Hindlimb muscle (tissue), 1 donor: Measurements from ENCODE around the gene ATAD1. TPM values are rescaled to one million over a fixed set of nuclear protein-coding genes. Genes with fewer than 3 reads are reported as not detected.
A peak's percentile ranks its signal among the peaks of the same experiment; 100 is the strongest.
"Not testable (repeated sequence)": the region's sequence is repeated elsewhere in the genome, so short reads cannot be mapped to it uniquely, and the experiment has no call there.

Source experiments
- DNase-seq: peaks from one replicate; pipeline ENCODE4 v3.0.0-alpha.2; 2013
- polyA plus RNA-seq: library from polyadenylated mRNA; unstranded; fragments of 120-200 nt; gene quantifications from one replicate; pipeline ENCODE4 v1.2.1, GENCODE V29; 2013; ENCODE audit not compliant: insufficient read length

Gene ATAD1
- polyA plus RNA-seq, 1 donor = 26.3 TPM

DNA sequence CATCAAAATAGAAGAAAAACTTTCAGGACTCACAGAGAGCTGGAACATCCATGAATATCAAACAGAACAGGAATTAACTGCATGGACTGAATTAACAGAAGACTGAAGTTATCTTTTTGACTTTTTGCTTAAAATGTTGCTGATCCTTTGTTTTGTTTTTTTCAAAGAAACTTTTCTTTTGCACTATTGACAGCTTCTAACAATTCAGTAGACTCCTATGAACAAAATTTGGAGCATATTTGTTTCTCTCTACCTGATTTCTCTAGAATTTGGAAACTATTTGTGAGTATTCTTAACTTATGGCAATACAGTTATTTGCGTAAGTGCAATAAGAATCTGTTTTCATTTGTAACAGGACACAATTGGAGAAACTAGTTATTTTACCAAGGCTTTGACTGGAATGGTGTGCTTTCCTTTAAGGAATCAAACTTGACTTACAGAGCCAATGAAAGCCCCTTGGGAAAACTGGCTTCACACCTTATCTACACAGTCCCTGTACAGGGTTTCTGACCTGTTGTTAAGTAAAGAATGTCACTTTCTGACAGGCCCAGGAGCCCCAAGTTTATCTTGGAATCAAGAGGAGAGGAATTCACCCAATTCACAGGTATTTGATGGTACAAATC, 16.1 kb downstream of the ATAD1 start:
- DNase-seq = not testable (repeated sequence)

DNA sequence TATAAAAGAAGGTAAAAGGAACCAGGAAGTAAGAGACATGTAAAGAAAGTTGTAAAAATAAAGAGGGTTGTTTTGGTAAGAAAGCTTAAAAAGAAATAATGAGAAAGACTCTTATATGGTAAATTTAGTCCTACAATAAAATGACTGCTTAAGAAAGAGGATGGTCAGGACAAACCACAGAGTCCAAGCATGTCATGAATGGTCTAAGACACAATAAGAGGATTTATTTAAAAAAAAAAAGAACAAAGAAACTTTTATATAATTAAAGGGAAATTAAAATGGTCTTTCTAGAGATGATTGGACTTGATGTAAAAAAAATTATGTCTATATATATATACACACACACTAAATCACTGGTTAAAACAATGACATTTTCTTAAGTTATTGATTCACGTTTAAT, 18.2 kb downstream of the ATAD1 start:
- DNase-seq = no peak

DNA sequence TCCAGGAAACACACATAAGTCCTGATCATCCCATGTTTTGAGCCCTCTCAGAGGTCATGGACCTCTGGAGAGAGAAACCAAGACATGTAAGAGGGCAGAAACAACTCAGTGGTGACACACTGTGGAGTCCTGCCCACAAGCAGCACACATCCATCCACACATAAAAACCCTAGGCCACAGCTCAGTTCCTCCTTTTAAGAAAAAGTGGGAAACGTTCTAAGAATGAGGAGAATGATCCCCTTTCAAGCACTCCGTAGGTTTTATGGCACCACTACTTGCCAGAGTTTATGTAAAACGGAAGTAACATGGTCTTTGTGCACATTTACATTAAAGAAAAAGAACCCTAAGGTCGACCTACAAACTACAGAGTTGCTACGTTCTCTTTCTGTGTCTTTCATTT, 19.9 kb downstream of the ATAD1 start:
- no peak for DNase-seq

DNA sequence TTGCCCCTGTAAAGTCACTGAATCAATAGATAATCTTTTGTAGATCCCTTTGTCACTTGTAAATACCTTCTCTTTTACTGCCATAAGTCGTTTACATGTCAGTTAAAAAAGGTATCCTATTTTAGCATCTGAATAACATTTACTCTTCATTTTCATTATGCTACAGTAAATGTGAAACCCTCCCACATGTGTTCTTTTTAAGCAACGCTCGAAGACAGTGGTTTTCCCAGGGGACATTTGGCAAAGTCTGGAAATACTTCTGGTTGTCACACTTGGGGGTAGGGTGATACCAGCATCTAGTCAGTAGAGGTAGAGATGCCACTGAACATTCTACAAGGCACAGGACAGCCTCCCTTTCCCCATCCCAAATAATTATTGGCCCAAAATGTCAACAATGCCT, 23.7 kb downstream of the ATAD1 start:
- DNase-seq = no peak

DNA sequence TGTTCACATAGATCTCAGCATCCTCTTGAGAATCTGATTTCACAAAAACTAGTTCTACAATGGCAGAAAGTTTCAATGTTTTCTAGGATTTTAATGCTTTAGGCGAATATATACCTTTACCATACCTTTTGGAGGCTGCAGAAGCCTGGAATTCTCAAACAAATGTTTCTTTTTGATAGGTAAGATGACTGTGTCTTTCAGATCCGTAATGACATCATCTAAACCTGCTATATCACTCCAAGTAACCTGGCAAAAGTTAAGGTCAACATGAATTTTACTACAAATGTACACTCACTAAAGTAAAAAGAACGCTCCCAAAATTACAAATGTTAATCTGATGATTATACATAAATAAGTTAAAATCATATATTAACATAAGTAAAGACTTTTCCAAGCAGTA, 27.8 kb downstream of the ATAD1 start:
- no peak for DNase-seq

DNA sequence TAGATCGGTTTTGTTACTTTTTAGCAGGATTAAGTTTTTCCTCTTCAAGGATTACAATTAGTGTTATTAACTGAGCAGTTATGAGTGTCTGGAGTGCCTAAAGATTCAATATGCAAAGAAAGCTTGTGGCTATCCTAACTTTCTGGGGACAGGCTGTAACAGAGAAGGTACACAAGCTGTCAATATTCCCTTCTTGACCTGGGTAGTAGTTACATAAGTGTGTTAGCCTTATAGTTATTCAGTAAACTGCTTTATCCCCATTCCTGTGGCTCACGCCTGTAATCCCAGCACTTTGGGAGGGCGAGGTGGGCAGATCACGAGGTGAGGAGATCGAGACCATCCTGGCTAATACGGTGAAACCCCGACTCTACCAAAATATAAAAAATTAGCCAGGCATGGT, 31.6 kb downstream of the ATAD1 start:
- no peak for DNase-seq

DNA sequence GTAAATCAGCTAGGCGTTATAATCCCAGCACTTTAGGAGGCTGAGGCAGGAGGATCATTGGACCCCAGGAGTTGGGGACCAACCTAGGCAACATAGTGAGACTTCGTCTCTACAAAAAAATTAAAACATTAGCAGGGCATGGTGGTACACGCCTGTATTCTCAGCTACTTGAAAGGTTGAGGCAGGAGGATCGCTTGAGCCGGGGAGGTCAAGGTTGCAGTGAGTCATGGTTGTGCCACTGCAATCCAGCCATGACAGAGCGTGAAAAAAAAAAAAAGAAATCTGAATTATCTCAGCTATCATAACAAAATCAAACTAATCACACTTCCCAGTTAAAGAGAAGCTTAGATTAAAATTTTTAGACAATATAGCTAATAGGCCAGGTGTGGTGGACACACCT, 35.3 kb downstream of the ATAD1 start:
- DNase-seq = no peak

DNA sequence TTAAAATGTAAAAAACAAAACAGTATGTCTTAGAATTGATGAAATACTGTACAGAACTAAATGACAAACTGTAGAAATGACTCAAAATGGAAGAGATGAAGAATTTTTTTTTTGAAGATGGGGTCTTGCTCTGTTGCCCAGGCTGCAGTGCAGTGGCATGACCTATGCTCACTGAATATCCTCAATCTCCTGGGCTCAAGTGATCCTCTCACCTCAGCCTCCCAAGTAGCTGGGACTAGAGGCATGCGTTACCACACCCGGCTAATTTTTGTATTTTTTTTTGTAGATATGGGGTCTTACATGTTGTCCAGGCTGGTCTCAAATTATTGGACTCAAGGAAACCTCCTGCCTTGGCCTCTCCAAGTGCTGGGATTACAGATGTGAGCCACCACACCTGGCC, 36.5 kb downstream of the ATAD1 start:
- DNase-seq = no peak

DNA sequence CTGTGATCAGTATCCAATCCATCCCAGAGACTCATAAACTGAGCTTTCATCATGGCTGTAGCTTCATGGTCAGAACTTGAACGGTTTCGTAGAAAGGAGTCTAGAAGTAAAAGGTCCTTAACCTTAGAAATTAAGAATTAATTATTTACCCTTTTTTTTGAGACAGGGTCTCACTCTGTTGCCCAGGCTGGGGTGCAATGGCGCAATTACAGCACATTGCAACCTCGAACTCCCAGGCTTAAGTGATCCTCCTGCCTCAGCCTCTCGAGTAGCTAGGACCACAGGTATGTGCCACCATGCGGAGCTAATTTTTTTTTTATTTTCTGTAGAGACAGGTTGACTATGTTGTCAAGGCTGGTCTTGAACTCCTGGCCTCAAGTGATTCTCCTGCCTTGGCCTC, 41.7 kb downstream of the ATAD1 start:
- no peak for DNase-seq

DNA sequence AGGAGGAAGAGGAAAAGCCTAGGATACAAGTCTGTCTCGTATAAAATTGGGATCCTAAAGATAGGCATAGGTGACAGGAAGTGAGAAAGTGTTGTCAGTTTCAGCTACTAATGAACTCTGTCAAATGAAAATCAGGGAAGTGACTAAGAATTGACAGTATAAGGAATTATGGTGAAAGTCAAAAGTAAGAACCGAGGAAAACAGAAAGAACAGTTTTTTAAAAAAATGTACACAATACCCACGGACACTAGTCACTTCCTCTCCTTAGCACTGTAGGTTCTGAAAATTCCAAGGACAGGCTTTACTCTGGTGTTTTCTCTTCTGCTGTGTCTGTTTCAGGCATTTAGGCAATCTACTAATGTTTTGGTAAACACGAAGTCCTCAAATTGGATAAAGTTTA, 42.3 kb downstream of the ATAD1 start:
- no peak for DNase-seq

DNA sequence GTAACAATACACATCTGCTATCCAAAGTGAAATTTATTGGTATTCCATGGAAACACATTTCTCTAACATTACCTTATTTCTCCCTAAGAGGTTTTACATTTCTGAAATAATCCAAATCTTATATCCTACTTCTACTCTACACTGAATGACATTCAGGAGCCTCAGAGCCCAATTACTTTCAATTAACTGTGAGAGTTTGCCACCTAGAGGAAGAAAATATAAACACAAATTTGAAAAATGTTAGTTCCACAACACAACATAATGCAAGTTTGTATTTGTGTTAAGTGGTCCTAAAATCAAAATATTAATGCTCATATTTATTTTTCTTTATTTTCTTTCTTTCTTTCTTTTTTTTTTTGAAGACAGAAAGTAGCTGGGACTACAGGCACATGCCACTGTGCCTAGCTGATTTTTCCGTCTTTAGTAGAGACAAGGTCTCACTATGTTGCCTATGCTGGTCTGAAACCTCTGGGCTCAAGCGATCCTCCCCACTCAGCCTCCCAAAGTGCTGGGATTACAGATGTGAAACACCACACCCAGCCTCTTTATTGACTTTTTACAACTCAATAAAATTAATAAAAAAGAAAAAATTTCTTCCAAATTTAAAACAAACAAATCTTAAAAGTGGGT, 46.0 kb downstream of the ATAD1 start:
- DNase-seq = peak; percentile 4

DNA sequence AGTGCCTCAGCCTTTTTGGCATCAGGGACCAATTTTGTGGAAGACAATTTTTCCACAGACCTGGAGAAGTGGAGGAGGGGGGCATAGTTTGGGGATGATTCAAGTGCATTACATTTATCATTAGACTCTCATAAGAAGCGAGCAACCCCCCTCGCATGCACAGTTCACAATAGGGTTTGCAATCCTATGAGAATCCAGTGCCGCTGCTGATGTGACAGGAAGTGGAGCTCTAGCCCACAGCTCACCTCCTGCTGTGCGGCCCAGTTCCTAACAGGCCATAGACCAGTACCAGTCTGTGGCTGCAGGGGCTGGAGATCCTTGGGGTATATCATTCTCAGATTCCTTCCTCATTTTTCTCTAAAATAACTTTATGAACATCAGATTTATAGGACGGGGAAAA, 50.8 kb downstream of the ATAD1 start:
- no peak for DNase-seq

DNA sequence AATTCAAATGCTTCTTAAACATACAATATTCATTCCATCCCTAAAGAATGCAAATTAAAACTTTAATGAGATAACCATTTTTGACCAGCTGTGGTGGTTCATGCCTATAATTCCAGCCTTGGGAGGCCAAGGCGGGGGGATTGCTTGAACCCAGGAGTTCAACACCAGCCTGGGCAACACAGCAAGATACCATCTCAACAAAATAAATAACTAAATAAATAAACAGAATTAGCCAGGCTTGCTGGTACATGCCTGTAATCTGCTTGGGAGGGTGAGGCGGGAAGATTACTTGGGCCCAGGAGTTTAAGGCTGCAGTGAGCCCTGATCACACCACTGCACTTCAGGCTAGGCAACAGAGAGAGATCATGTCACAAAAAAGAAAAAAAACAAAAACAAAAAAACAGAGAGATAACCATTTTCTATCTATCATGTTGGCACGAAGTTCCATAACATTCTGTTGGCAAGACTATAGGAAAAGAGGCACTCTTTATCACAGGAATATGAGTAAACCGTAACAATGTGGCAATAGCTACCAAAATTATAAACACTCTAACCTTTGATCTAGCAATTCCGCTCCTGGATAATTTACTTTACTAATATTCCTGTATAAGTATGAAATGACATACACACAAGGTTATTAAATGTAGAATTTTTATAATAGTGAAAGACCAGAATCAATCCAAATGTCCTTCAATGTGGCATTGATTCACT, 52.2 kb downstream of the ATAD1 start:
- DNase-seq = no peak

DNA sequence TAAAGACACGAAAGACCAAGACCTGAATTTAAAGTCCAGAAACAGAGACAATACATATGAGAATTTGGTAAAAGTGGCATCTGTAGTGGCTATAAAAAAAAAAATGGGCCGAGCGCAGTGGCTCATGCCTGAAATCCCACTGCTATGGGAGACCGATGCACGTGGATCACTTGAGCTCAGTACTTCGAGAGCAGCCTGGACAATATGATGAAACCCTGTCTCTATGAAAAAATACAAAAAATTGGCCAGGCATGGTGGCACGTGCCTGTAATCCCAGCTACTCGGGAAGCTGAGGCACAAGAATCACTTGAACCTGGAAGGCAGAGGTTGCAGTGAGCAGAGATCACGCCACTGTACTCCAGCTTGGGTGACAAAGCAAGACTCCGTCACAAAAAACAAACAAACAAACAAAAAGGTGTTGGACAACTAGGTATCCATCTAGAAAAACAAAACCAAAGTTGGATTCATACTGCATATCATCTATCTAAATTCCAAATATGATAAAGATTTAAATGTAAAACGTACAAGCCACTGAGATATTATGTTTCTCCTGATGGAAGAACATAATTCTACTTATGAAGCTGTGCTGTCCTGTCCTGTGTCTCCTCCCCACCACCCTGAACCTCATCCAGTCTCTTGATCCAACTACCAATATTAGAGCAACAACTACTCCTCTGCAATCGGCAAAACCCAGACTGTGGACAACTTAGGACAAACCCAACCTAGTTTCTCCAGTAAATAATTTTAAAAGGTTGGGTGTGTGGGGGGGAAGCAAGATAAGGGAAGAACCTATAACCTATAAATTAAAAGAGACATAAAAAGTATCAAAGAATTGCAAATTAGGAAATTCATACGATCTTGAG, 53.7 kb downstream of the ATAD1 start:
- DNase-seq = no peak

DNA sequence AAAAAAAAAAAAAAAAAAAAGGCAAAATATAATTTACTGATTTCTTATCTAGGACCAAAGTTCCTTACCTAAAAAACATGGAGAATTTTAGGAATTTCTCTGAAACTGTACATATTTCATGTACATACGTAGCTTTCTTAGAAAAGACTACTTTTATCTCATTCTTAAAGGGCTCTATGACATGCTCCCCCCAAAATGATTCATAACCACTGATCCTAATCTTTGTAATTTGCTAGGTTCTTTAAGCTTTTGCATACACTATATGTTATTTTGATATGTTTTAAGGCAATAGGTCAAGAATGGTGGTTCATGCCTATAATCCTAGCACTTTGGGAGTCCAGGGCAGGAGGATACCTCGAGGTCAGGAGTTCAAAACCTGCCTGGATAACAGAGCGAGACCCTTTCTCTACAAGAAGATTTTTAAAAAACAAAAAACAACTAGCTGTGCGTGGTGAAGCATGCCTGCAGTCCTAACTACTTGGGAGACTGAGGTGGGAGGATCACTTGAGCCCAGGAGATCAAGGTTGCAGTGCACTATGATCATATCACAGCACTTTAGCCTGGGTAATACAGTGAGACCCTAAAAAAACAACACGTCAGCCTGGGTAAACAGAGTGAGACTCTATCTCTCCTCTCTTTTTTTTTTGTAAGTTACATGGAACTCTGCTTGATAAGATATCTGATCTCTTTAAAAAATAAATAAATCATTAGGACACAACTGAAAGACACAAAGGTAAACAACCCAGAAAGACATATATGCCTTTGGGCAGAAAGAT, 54.8 kb downstream of the ATAD1 start:
- no peak for DNase-seq

DNA sequence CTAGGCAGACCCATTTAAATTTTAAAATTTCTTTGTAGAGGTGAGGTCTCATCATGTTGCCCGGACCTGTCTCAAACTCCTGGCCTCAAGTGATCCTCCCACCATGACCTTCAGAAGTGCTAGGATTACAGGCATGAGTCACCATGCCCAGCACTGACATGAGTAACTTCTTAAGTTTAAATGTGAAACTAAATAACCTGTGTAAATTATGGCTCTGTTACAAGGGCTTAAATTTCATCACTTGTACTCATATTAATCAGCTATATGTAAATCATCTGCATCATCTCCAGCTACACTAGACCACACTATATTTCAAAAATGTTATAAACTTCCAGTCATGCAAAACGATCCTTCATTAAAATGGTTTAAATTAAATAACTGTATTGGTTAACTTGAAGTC, 56.1 kb downstream of the ATAD1 start:
- no peak for DNase-seq

DNA sequence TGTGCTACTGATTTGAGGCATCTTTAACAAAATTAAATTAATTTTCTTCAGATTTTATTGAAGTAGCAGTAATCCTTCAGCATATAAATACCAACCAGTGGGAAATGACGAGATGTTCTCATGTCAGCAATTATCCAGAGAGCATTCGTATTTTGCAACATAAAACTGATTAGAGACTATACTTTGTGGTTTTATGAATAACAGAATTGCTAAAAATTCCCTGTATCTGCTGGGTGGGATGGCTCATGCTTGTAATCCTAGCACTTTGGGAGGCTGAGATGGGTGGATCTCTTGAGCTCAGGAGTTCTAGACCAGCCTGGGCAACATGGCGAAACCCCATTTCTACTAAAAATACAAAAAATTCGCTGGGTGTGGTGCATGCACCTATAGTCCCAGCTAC, 56.9 kb downstream of the ATAD1 start:
- no peak for DNase-seq

DNA sequence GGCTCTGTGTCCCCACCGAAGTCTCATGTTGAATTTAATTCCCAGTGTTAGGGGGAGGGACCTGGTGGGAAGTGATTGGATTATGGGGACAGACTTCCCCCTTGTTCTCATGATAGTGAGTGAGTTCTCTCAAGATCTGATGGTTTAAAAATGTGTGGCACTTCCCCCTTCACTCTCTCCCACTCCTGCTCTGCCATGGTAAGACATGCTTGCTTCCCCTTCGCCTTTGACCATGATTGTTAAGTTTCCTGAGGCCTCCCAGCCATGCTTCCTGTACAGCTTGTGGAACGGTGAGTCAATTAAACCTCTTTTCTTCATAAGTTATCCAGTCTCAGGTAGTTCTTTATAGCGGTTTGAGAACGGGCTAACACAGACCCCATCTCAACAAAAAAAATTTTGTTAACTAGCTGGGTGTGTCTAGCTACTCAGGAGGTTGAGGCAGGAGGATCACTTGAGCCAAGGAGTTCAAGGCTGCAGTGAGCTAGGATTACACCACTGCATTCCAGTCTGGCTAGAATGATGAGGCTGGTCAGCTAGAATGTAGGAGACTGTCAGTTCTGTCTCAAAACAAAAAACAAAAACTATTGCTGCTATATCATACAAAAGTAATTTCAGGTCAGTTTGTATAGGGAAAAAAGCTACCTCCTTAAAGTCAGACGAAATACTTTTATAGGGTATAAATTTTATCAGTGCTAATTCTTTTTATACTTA, 57.7 kb downstream of the ATAD1 start:
- no peak for DNase-seq

DNA sequence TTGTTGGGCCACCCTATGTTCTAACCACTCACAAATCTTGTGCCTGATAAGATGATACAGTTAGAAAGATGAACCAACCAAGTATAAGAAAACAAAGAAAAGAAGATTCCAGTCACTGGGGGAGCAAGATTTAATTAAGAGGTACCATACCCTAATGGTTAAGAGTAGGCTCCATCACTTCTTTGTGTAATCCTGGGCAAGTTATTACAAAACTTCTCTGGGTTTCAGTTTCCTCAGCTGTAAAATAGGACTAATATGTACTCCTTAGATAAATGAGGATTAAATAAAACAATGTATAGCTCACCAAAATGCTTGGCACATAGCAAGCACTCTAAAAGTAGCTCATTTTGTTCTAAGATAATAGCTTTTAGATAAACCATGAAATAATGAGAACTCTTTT, 58.5 kb downstream of the ATAD1 start:
- no peak for DNase-seq

DNA sequence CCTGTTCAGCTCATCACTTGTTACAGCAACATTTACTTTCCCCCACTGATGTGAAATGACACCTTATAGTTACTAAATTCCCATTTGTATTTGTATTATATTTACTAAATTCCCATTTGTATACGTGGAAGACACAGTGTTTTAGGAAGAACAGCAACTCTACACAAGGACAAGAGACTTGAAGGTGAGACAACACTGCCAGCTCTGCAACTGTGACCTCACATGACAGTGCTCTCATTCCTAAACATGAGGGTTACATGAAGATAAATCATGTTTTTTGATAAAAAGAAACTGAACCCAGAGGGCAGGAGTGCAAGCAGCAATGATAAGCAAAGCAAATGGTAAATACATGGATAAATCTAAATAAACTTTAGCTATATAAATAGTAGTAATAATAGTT, 60.3 kb downstream of the ATAD1 start:
- DNase-seq = no peak

DNA sequence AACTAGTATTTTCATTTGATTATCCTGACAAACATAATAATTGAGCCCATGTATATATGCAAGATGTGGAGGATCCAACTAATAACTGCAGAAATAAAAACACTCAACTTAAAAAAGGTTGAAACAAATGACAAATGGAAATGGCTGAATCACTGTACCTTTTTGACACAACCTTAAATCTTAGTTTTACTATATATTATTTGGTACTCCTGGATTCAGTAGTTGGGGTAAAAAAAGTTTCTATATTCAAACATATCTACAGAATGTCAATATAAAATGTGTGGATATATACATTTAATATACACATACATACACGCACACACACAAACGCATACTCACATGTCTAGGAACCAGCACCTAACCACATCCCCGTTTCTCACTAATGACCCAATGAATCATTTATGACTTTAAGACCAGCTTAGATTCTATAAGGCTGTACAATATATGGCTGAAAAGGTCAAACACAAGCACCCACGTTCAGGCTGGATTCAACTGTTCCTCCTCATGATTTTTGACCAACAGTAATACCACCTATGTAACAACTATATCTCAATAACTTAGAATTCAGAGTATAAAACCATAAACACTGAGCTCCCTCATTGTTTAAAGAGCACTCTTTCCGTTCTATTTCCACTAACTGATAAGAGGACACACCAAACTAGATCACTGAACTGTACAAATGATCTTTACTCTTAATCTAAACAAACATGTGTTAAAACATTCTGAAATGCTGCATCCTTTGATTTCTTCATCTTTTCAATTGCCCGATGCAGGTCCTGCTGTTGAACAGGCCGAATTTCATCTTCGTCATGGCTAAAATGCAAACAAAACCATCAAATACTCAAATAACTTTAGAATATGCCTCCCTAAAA, 63.8 kb downstream of the ATAD1 start:
- no peak for DNase-seq
